HuH-7 (cell line): ENCODE results near the gene LCN9.

ENCODE experiments used
- DNase-seq: peaks from one replicate; pipeline ENCODE4 v3.0.0; 2011; ENCODE audit warnings: low spot score

LCN9 gene

GRCh38 chr9:135698767-135699166 lies 35.7 kb downstream of the LCN9 start:
- DNase-seq = no peak

GRCh38 chr9:135699440-135699839 lies 36.3 kb downstream of the LCN9 start, which contains the start of gene SOHLH1:
Gene SOHLH1 (minus strand): TSS chr9:135699481. CDS start chr9:135699467, 14 bp downstream.
- no peak for DNase-seq

GRCh38 chr9:135700525-135700924 lies 37.4 kb downstream of the LCN9 start:
- no peak for DNase-seq

- no peak for DNase-seq
Measured at GRCh38 chr9:135701067-135701958, 38.2 kb downstream of the LCN9 start.

- peak; percentile 99 for DNase-seq
Measured at GRCh38 chr9:135701959-135702721, 39.0 kb downstream of the LCN9 start, which contains the start of gene KCNT1. Gene KCNT1 (plus strand): TSS chr9:135702185. CDS start chr9:135702259, 74 bp downstream.

- DNase-seq = no peak
Measured at GRCh38 chr9:135703726-135704125, 40.6 kb downstream of the LCN9 start.

GRCh38 chr9:135704483-135704882 lies 41.4 kb downstream of the LCN9 start:
- no peak for DNase-seq

GRCh38 chr9:135705376-135705775 lies 42.3 kb downstream of the LCN9 start:
- no peak for DNase-seq

- no peak for DNase-seq
Measured at GRCh38 chr9:135706288-135706687, 43.2 kb downstream of the LCN9 start.

GRCh38 chr9:135707252-135708138 lies 44.4 kb downstream of the LCN9 start:
- no peak for DNase-seq

- no peak for DNase-seq
Measured at GRCh38 chr9:135708164-135708563, 45.1 kb downstream of the LCN9 start.

- DNase-seq = no peak
Measured at GRCh38 chr9:135711391-135711790, 48.3 kb downstream of the LCN9 start.

- no peak for DNase-seq
Measured at GRCh38 chr9:135711881-135712280, 48.8 kb downstream of the LCN9 start.

GRCh38 chr9:135712613-135713295 lies 49.6 kb downstream of the LCN9 start:
- DNase-seq = no peak

- no peak for DNase-seq
Measured at GRCh38 chr9:135714242-135715055, 51.3 kb downstream of the LCN9 start.

- no peak for DNase-seq
Measured at GRCh38 chr9:135715056-135715595, 52.0 kb downstream of the LCN9 start.

GRCh38 chr9:135716045-135716444 lies 52.9 kb downstream of the LCN9 start:
- DNase-seq = no peak
